Fibroblast of skin of right biceps (primary cell): ENCODE results near the gene CMTM1.
A peak's percentile ranks its signal among the peaks of the same experiment; 100 is the strongest.

Experiments
- DNase-seq: peaks from one replicate; pipeline ENCODE4 v3.0.0-alpha.2; 2013

CMTM1 gene

GRCh38 chr16:66566051-66566901 lies at the start of gene CMTM1:
Gene CMTM1 (plus strand): TSS chr16:66566439. CDS start chr16:66566514, 75 bp downstream.
- no peak for DNase-seq

DNA sequence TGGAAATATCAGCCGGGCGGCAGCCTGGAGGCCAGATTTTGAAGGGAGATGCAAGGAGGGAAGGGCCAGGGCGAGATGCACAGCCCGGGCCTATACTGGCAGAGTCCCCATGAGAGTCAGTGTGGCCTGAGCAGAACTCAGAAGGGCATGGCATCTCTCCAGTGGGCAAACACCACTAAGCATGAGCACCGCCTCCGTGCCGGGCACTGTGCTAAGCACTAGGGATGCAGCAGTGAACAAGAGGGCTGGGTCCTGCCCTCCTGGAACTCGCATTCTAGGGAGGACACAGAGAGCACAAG lies 49.8 kb upstream of the CMTM1 start:
- no peak for DNase-seq

DNA sequence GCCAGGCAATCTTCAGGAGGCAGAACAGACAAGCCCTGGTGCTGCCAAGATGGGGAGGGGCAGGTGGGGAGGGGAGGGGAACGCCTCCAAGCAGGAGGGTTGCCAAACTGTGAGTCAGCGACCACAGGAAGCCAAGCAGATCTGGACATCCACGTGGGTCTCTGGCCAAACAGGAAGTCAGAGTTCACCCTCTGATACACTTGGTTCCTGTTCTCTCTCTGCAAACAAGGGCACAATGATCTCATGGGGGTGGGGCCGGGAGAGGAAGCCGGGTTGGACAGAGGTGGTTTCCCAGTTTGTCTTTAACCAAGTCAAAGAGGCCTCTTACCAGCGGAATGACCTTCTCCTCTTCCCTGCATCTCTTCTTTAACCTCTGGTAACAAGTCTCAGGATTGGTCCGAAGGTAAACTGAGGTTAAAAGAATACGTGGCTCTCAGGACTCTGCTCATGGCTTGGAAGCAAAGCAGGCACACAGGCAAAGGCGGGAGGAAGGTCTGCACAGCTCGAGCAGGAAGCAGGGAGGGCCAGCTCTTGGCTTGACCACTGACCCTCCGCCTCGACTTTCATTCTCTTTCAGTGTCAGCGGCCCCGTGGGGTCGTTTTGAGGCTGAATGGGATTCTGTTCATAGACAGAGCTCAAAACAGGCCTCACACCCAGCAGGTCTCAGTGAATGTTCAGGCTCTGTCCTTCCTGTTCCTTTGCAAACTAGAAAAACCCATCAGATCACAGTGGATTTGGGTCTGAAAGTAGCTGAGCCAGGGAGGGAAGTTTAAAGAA lies 49.2 kb upstream of the CMTM1 start:
- peak; percentile 95 for DNase-seq

GRCh38 chr16:66517586-66518263 lies 48.5 kb upstream of the CMTM1 start:
- DNase-seq = no peak

GRCh38 chr16:66519482-66520373 lies 46.5 kb upstream of the CMTM1 start:
- DNase-seq = no peak

DNA sequence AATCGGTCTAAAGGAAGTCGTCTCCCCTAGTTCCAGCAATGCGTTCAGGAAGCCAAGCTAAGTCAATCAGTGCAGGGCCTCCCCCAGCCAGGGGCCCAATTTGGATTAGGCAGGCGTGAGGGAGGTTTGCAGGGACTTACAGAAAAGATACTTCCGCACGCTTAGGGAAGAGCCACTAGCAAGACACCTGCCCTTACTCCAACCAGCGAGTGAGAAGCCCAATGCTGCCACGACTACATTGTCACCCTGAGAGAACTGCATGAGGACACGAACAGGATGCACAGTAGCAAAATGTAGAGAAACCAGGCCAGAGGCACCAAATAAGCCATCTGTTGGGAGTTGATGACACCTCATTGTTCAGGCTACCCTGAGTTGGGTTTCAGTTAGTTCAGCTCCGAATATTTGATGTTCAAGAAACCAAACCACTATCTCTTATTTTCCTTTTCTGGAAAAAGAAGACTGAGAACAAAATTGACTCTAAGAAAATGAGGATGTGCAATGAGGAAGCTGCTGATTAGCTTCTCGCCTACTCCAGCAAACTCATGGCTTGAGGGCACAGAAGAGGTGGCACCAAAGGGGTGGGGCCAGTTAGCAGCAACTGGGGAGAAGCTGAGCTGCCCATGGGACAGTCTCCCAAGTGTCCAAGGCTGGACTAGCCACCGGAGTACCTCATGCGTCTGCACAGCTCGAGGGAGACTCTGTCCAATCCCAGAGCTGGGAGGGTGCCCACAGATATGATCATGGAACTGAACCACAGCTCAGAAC lies 45.7 kb upstream of the CMTM1 start:
- no peak for DNase-seq

- DNase-seq = no peak
Measured at GRCh38 chr16:66521252-66521713, 45.0 kb upstream of the CMTM1 start.

DNA sequence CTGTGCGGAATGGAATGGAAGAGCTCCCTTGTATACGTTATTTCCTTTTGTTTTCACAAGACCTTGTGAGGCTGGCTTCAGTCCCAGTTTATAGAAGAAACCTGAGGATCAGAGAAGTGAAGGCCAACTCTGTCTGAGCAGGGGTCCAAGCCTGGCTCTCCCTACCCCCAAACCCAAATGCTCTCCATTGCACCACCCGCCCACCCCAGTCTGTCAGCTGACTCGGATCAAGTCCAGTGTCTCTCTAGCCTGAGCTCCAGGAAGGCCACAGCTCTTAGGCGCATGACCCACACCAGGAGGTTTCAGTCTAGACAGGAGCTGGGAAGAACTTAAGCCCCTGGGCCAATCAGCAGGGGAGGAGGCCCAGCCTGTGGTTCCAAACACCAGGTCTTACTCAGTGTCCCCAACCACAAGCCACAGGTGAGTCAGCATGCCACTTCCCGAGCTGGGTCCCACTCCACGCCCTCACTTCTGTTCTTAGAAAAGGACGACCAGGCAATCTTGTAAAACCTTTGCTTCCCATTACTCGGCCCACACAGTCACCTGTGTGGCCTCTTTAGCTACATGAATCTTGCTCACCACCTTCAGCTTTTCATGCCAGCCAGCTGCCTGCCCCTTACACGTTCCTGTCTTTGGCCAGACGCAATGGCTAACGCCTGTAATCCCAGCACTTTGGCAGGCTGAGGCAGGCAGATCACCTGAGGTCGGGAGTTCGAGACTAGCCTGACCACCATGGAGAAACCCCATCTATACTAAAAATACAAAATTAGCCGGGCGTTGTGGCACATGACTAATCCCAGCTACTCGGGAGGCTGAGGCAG lies 44.1 kb upstream of the CMTM1 start:
- peak; percentile 87 for DNase-seq

GRCh38 chr16:66522816-66523590 lies 43.2 kb upstream of the CMTM1 start:
- no peak for DNase-seq

DNA sequence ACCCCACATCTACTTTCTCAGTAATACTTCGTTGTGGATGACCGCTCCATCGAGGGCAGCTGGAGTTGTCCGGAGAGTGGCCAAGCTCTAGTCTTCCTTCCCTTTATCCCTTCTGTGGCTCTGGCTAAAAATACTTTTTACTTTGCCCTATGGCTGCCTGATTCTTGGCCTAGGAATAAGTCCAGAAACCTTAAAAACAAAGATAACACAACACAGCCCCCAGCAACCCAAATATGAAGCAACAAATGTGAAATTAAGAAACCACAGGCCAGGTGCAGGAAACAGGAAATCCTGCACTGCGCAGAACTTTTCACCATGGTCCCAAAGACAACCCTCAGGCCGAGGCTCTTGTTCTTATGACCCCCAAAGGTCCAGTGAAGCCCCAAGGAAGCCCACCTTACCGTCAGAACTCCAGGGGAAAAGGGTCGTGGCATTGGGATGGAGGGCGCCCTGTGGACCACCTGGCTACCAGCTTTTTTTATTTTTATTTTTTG lies 42.3 kb upstream of the CMTM1 start:
- DNase-seq = no peak

- DNase-seq = no peak
Measured at GRCh38 chr16:66524601-66525164, 41.6 kb upstream of the CMTM1 start.

GRCh38 chr16:66525396-66526180 lies 40.7 kb upstream of the CMTM1 start:
- DNase-seq = peak; percentile 12

DNA sequence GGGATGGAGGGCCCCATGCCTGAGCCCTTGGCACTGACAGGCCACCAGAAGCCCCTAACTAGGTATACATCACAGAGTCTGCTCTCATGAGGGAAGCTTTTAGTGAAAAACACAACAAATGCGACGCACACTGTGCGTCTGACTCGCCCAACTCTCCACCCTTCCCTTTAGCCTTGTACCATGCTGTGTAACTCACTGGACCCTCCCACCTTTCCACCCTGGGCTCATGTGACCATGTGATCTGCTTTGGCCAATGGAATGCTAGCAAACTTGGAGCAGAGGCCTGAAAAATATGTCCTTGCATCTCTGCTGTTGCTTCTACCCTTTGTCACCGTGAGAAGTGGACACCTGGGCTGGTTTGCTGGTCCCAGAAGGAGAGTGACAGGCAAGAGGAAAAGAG lies 37.9 kb upstream of the CMTM1 start:
- no peak for DNase-seq

- no peak for DNase-seq
Measured at GRCh38 chr16:66529475-66529874, 36.8 kb upstream of the CMTM1 start.

GRCh38 chr16:66534376-66534799 lies 31.9 kb upstream of the CMTM1 start:
- DNase-seq = no peak

- no peak for DNase-seq
Measured at GRCh38 chr16:66536525-66536924, 29.7 kb upstream of the CMTM1 start.

- no peak for DNase-seq
Measured at GRCh38 chr16:66537236-66537635, 29.0 kb upstream of the CMTM1 start.

GRCh38 chr16:66538910-66539309 lies 27.3 kb upstream of the CMTM1 start:
- no peak for DNase-seq
